Subcutaneous adipose tissue (tissue), 4 donors: ENCODE results near the gene CUL3. TPM values are rescaled to one million over a fixed set of nuclear protein-coding genes. Genes with fewer than 3 reads are reported as not detected.

ENCODE experiments used
- CTCF ChIP-seq: fragments of 450-650 bp; IDR thresholded peaks from one replicate; pipeline ENCODE4 v1.5.1; 2016; ENCODE audit warnings: low read depth, mild to moderate bottlenecking, control low read depth, antibody characterized with exemption, moderate library complexity
- total RNA-seq, 4 donors: library from RNA; depleted of rRNA; stranded (reverse); fragments of >200 nt; gene quantifications; one replicate each; pipeline ENCODE4 v1.1.0, GENCODE V29; 2016

Gene CUL3
- total RNA-seq = 100 to 1,000 TPM in 1 of 4 donors, 10 to 100 TPM in 3; 56.1 to 102 (median 67.6) TPM

GRCh38 chr2:224585211-224586088 lies at the start of gene CUL3:
Gene CUL3, minus strand, starts transcription at chr2:224585363. Its CDS starts 354 bp downstream, at chr2:224585009.
- no peak for TF ChIP-seq CTCF

DNA sequence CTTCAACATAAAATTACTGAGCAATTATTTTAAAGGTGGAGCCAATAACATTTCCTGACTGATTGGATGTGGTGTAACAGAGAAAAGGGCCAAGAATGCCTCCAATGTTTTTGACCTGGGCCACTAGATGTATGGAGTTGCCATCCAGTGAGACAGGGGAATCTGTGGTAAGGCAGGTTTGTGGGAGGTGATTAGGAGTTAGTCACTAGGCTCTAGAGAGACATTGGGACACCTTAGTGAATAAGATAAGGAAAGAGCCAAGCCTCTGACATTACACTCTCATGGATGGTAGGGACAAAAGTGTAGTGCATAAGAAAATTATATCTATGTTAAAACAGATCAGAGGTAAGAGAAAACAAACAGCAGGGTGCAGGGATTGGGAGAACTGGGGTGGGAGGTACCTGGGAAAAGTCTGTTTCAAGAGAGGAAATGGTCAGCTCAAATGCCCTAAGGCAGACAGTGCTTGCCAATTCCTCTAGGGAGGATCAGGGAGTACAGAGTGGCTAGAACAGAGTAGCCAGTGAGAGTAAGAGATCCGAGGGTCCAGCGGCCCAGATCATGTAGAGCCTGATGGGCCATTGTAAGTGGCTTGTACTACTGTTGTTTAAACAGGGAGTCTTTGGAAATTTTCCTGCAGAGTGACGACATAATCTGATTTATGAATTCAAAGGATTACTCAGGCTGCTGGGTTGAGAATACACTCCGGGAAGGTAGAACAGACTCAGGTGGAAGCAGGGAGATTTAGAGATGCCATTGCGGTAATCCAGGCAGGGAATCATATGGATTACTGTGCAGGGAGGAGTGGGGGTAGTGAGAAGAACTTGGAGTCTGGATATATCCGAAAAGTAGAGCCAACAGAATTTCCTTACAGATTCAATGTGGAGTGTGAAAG lies 45.7 kb upstream of the CUL3 start:
- no peak for TF ChIP-seq CTCF

DNA sequence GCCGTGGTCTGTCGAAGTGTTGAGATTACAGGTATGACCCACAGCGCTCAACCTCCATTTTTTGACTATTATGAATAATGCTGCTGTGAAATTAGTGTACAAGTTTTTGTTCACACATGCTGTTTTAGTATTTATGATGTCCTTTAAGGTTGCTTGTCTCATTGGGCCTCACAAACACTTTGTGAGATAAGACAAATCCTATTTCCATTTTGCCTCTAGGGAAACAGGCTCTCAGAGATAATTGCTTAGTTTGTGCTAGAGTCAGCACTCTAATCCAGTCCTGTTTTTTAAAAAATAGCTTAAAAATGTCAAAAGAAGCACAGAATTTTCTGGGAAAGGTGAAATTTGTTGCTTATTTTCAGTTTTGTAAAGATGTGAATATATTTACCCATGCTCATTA lies 43.3 kb upstream of the CUL3 start:
- no peak for TF ChIP-seq CTCF

DNA sequence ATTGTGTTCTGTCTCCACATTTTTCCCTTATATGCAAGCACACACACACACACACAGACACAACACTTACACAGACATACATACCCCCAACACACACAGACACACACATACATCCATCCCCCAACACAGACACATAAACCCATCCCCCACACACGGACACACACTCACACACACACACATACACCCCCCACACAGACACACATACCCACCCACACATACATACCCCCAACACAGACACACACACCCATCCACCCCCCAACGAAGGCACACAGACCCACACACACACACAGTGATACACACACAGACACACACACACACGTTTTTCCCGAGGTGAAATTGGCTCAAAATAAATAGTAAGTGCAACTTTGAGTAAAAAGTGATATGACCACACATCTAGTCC lies 41.6 kb upstream of the CUL3 start:
- TF ChIP-seq CTCF = no peak

DNA sequence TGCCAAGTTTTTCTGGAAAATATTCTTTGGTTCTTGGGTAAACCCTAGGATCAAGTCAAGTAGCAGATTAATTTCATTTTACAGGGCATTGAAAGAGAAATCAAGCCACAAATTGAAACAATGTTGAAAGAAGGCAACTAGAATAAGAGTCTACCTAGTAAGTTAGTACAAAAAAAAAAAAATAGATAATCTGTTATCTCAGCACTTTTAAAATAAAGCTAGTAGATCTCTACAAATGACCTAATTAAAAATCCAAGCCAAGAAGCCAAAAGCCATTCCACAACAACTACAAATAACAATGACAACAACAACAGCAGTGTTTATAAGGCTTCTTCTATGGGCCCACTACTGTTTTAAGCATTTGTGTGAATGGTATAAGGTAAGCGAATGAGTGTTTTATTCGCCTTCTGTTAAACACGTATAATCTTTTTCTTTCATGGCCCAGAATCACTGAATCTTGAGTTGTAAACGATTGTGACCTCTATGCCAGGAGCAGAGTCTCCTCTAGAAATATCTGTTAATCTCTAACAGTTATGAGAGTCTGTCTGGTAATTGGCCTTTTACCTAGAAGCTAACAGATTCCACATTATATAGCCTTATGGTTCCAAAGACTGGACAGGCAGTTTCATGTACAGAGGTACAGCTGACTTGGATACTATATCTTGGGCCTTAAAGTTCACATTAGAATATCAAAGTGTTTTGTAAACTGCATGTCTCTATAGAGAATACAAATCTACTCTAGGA lies 28.6 kb upstream of the CUL3 start:
- TF ChIP-seq CTCF = no peak

DNA sequence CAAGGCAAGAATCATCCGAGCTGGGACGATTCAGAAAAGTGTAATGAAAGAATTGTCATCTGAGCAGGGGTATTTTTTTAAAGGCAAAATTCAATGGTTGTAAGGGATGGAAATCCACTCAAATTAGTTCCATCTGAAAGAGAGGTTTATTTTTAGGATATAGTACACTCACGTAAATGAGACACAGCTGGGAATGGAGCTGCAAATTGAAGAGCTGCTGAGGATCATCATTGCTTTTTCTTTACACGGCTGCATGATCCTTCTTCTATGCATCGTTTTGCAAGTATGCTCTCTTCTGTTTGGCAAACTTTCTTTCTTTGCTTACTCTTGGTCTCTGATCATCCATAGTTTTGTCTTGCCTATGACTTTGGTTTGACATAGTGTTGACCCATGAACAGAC lies 27.4 kb upstream of the CUL3 start:
- no peak for TF ChIP-seq CTCF

- no peak for TF ChIP-seq CTCF
These were observed 26.8 kb upstream of the CUL3 start for GRCh38 chr2:224611938-224612337.
